Stimulated activated effector memory CD8-positive, alpha-beta T cell treated with anti-CD3 and anti-CD28 coated beads, Interleukin-12 subunit alpha, Interleukin-12 subunit beta, amount 100 ng/mL, for 72 hours (primary cell): ENCODE data around the gene CUX1.

Source experiments
- ATAC-seq: fragments of 150-1000 bp; cut with Tn5 transposase; 2 replicates; pipeline ENCODE4 v1.10.0; 2021
- DNase-seq, 2 donors: peaks; one replicate each; pipeline ENCODE4 v3.0.0; 2021 to 2022; ENCODE audit warnings: low spot score in 2 of 2
- H3K27ac Mint-ChIP-seq: one replicate; pipeline ENCODE4 v1.8.0; 2022; ENCODE audit warnings: mild to moderate bottlenecking, mixed read lengths
- H3K36me3 Mint-ChIP-seq: one replicate; pipeline ENCODE4 v1.8.0; 2022; ENCODE audit warnings: mild to moderate bottlenecking, mixed read lengths
- H3K4me1 Mint-ChIP-seq: one replicate; pipeline ENCODE4 v1.8.0; 2022; ENCODE audit warnings: mixed read lengths
- H3K4me3 Mint-ChIP-seq: one replicate; pipeline ENCODE4 v1.8.0; 2022; ENCODE audit warnings: mild to moderate bottlenecking, mixed read lengths
- H3K9me3 Mint-ChIP-seq: one replicate; pipeline ENCODE4 v1.8.0; 2022; ENCODE audit warnings: mixed read lengths

Gene CUX1

DNA sequence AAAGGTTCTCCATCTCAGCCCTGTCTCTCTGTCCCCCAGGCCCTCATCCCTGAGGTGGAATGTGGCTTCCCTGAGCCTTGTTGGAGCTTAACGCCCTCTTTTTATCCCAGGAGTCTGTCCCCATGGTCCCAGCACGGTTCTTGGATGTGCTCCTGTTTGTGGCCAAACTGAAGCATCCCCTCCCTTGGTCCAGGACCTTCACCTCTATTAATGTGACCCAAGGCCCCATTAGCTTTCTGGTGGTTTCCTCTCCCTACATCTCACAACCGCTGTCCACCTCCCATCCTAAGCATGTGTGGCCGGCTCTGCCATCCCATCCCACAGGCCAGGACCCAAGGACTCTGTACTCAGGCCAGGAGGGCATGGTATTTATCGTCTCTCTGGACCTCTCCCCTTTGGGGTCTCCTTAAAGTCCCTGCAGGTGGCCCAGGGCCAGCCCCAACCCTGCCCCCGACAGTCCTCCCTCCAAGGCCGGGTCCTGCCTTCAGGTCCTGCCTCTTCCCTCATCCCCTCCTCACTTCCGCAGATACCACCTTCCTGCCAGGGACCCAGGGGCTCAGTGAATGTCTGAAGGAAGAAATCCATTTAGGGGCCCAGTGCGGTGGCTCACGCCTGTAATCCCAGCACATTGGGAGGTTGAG lies 453.9 kb downstream of the CUX1 start:
- ATAC-seq = no peak
- Mint-ChIP-seq H3K9me3 (no peaks in the 10 kb centered on the region), H3K27ac (no peak overlapping the region)

GRCh38 chr7:102272075-102272916 lies 454.9 kb downstream of the CUX1 start:
- DNase-seq (peak; percentile 77 to 88), ATAC-seq (peak; percentile 81)
- Mint-ChIP-seq H3K4me3 (no peak overlapping the region), H3K27ac (no peak overlapping the region), H3K4me1 (peaks cover 6% of the 10 kb centered on the region), H3K9me3 (no peaks in the 10 kb centered on the region), H3K36me3 (no peaks in the 10 kb centered on the region)

More for the DNA sequence above, 453.9 kb downstream of the CUX1 start:
- no peak for DNase-seq
- Mint-ChIP-seq H3K36me3 (no peaks in the 10 kb centered on the region), H3K4me3 (no peak overlapping the region), H3K4me1 (peaks cover 6% of the 10 kb centered on the region)

DNA sequence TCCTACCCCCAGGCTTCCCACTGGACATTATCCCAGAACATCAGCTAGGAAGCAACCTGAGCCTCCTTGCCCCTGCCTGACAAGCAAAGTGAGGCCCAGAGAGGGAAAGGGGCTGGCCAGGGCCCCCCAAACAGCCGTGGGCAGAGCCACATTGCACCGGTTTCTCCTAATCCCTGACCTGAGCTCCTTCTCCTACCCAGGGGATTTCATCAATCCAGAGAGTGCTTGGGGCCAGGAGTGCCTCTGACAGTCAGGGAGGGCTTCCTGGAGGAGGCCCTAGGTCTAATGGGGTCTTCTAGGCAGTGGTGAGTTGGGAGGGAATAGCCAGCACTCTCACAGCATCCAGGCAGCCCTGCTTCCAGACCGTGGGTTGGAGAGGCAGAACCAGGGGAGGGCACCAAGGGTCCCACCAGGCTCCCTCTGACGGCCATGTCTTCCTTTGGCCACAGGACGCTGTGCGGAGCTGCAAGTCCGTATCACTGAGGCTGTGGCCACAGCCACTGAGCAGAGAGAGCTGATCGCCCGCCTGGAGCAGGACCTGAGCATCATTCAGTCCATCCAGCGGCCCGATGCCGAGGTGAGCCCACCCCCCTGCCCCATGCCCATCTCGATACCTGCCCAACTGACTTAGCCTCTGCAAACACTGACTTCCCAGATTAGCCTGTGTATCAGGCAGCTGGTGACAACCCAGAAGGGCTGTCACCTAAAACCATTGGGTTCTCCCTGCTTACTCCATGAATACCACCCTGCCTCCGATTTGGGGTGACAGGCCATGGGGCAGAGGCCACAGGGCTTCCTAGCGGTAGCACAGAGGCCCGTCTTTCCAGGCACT lies 455.7 kb downstream of the CUX1 start:
- Mint-ChIP-seq H3K36me3 (no peaks in the 10 kb centered on the region), H3K9me3 (no peaks in the 10 kb centered on the region), H3K4me3 (no peak overlapping the region)

DNA sequence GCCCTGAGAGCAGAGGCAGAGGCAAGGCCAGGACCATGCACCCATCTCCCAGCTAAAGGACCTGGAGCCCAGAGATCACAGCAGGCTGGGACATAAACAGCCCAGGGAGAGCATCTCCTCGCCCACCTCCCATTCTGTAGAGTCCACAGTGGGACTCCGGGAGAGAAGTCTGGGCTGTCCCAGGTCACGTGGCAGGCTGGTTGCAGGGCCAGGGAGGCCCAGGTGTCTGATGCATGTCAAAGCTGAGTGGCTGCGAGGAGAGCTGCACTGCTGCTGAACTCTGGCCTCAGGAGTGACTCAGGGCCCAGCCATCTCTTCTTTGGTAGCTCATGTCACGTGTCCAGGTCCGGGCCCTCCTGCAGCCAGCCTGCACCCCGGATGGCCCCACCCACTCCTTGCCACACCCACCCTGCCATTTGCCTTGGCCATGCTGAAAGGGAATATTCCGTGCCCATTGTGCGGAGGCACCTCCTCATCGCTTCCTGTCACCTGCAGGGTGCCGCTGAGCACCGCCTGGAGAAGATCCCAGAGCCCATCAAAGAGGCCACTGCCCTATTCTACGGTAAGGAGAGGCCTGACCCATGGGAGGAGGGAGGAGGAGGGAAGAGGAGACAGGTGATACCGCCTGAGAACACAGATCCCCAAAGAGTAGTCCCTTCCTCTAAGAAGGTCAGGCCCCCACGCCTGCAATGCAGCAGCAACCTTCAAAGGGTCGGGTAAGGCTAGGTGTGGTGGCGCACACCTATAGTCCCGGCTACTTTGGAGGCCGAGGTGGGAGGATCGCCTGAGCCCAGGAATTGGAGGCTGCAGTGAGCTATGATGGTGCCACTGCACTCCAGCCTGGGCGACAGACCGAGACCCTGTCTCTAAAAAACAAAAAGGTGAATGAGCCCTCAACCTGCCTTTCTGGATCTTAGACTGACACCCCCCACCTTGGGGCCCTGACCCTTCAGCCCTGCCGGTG lies 456.6 kb downstream of the CUX1 start:
- ATAC-seq (no peak), DNase-seq (no peak)
- H3K4me3 Mint-ChIP-seq = no peak overlapping the region
- H3K9me3 Mint-ChIP-seq = no peaks in the 10 kb centered on the region
- H3K27ac Mint-ChIP-seq = no peak overlapping the region
- peaks cover 6% of the 10 kb centered on the region for H3K4me1 Mint-ChIP-seq
- H3K36me3 Mint-ChIP-seq = no peaks in the 10 kb centered on the region

More for the DNA sequence above, 455.7 kb downstream of the CUX1 start:
- DNase-seq = no peak
- no peak overlapping the region for H3K27ac Mint-ChIP-seq
- peaks cover 6% of the 10 kb centered on the region for H3K4me1 Mint-ChIP-seq
- no peak for ATAC-seq

DNA sequence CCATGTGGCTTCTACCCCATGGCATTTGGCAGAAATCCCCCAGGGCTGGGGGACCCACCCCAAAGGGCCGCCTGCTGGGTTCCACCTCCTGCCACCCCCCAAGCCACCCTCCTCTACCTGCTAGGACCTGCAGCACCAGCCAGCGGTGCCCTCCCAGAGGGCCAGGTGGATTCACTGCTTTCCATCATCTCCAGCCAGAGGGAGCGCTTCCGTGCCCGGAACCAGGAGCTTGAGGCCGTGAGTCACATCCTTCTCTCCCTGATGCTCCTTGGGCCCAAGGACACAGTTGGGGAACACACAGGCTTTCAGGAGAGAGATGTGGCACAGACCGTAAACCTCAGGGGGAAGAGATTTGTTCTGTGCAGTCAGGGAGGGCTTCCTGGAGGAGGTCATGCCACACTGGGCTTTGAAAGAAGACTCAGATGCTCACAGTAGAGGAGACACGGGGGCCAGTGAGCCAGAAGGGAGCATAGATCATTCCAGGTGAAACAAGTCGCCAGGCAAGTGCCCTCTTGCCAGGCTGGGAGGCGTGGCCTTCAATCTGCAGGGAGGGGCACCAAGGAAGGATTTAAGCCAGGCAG lies 457.8 kb downstream of the CUX1 start:
- Mint-ChIP-seq H3K9me3 (no peaks in the 10 kb centered on the region), H3K4me1 (peaks cover 14% of the 10 kb centered on the region), H3K4me3 (no peak overlapping the region), H3K27ac (no peak overlapping the region), H3K36me3 (no peaks in the 10 kb centered on the region)
- DNase-seq = no peak
- ATAC-seq = no peak

DNA sequence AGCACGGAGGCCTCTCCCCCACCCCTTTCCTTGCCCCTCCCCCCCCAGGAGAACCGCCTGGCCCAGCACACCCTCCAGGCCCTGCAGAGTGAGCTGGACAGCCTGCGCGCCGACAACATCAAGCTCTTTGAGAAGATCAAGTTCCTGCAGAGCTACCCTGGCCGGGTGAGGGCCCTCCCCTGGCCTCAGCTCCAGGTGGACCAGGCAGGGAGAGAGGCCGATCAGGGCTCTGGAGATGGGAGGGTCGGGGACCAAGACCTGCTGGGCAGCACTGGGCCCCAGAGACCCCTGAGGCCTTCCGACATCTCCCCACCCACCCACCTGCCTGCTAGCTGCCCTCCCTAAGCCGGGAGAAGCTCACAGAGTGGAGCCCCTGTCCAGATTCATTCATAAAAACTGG lies 460.5 kb downstream of the CUX1 start:
- ATAC-seq (no peak), DNase-seq (no peak)
- peaks cover 6% of the 10 kb centered on the region for H3K36me3 Mint-ChIP-seq
- no peak overlapping the region for H3K27ac Mint-ChIP-seq
- no peaks in the 10 kb centered on the region for H3K9me3 Mint-ChIP-seq
- H3K4me3 Mint-ChIP-seq = no peak overlapping the region
- H3K4me1 Mint-ChIP-seq = peaks cover 8% of the 10 kb centered on the region

DNA sequence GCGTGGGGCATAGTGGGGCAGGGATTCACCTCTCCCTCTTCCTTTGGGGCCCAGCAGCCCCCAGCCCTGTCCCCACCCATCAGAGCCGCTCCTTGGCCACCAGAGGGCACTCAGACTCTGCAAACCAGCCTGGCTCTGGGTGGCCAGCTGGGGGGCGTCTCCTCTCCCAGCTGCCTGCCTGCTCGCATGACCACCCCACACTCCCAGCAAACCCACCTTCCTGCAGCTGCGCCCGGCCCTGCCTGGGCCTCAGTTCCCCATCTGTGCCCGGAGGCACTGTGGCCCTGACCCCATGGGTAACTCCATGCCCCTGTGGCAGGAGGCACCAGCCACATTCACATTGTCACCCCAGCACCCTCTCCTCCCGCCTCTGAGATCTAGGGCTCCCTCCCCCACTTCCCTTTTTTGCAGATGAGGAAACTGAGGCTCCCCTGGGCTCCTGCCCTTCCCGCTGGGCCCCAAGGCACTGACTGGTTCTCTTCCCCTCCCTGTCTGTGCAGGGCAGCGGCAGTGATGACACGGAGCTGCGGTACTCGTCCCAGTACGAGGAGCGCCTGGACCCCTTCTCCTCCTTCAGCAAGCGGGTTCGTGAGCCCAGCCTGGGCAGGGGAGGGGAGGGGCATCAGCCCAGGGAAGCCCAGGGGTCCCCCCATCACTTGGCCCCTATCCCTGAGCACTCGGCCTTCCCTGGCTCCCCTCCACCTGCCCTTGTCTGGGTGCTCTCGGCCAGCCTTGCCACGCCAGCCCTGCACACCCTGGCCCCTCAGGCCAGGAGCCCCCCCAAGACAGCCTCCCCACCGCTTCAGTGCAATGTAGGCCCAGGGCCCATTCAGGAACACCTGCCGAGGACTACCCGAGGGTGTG lies 462.3 kb downstream of the CUX1 start:
- H3K4me1 Mint-ChIP-seq = peaks cover 14% of the 10 kb centered on the region
- H3K4me3 Mint-ChIP-seq = no peak overlapping the region
- H3K27ac Mint-ChIP-seq = no peak overlapping the region
- ATAC-seq (peak; percentile 85), DNase-seq (peak; percentile 50 to 75)
- H3K36me3 Mint-ChIP-seq = peaks cover 6% of the 10 kb centered on the region
- no peaks in the 10 kb centered on the region for H3K9me3 Mint-ChIP-seq

GRCh38 chr7:102280521-102280920 lies 463.1 kb downstream of the CUX1 start:
- Mint-ChIP-seq H3K36me3 (peaks cover 6% of the 10 kb centered on the region), H3K27ac (no peak overlapping the region), H3K4me3 (no peak overlapping the region), H3K9me3 (no peaks in the 10 kb centered on the region), H3K4me1 (peaks cover 21% of the 10 kb centered on the region)
- no peak for DNase-seq
- ATAC-seq = no peak

DNA sequence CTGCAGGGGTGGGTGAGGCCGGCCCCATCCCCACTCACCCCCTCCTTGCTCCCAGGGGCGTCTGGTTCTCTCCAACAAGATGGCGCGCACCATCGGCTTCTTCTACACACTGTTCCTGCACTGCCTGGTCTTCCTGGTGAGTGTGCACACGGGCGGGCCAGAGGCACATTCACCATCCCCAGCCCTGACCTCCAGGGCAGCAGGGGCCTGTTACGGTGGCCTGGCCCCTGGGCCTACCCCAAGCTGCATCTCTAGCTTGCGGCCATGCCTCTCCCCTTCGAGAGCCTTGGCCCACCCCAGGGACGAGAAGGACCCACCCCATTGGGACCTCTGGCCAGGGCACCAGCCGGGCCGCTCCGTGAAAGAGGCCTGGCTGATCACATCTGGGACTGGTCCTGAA lies 464.4 kb downstream of the CUX1 start:
- H3K27ac Mint-ChIP-seq = peak overlapping the region; percentile 57
- DNase-seq = no peak
- no peak overlapping the region for H3K4me3 Mint-ChIP-seq

DNA sequence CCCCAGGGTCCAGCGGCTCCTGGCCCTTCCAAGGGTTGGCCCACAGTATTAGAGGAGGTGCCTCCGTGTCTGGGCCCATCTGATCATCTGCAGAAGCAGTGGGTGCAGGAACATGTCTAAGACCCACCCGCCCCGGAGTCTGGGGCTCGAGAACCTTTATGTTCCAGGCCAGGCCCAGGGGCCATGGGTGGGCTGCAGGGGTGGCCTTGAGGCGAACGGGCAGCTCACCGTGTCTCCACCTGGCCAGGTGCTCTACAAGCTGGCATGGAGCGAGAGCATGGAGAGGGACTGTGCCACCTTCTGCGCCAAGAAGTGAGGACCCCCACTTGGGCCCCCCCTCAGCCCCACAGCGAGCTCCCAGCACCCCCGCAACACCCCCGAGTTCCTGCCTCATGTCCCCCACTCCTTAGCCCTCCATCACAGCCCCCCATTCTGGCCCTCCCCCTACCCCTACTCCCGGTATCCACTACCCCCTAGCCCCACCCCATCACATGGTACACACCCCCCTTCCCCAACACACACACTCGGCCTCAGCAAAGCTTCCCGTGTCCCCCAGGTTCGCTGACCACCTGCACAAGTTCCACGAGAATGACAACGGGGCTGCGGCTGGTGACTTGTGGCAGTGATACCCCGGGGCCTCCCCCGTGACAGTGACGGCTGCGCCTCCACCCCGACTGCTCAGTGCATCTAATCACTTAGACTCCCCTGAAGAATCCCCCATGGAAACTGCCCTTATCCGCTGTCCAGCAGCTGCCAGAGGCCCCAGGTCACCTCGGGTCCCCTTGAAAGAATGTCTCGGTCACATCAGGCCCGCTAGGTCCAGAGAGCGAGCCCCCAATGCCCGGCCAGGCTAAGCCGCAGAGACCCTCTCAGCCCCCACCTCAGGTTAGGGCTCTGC lies 465.3 kb downstream of the CUX1 start:
- DNase-seq (no peak), ATAC-seq (no peak)
- peaks cover 22% of the 10 kb centered on the region for H3K4me1 Mint-ChIP-seq
- no peaks in the 10 kb centered on the region for H3K9me3 Mint-ChIP-seq
- H3K36me3 Mint-ChIP-seq = peaks cover 6% of the 10 kb centered on the region
- H3K4me3 Mint-ChIP-seq = no peak overlapping the region
- peak overlapping the region; percentile 66 for H3K27ac Mint-ChIP-seq

More for the DNA sequence above, 464.4 kb downstream of the CUX1 start:
- no peak for ATAC-seq
- no peaks in the 10 kb centered on the region for H3K9me3 Mint-ChIP-seq
- H3K36me3 Mint-ChIP-seq = peaks cover 6% of the 10 kb centered on the region
- peaks cover 22% of the 10 kb centered on the region for H3K4me1 Mint-ChIP-seq

- H3K36me3 Mint-ChIP-seq = peaks cover 6% of the 10 kb centered on the region
- DNase-seq (no peak), ATAC-seq (no peak)
- no peaks in the 10 kb centered on the region for H3K9me3 Mint-ChIP-seq
- peak overlapping the region; percentile 66 for H3K27ac Mint-ChIP-seq
- H3K4me1 Mint-ChIP-seq = peaks cover 22% of the 10 kb centered on the region
- peak overlapping the region; percentile 55 for H3K4me3 Mint-ChIP-seq
Observed at GRCh38 chr7:102283477-102284189, 466.2 kb downstream of the CUX1 start.

GRCh38 chr7:102284399-102284798 lies 467.0 kb downstream of the CUX1 start:
- DNase-seq (no peak), ATAC-seq (peak; percentile 9)
- H3K4me1 Mint-ChIP-seq = peaks cover 25% of the 10 kb centered on the region
- no peaks in the 10 kb centered on the region for H3K9me3 Mint-ChIP-seq
- H3K27ac Mint-ChIP-seq = no peak overlapping the region
- peaks cover 6% of the 10 kb centered on the region for H3K36me3 Mint-ChIP-seq
- peak overlapping the region; percentile 55 for H3K4me3 Mint-ChIP-seq
